ENCODE measurements around the gene LIN52. TPM values are rescaled to one million over a fixed set of nuclear protein-coding genes. Genes with fewer than 3 reads are reported as not detected.

LIN52 gene
- total RNA-seq, 1 experiment from 2014 or later, result 11.0 TPM

DNA sequence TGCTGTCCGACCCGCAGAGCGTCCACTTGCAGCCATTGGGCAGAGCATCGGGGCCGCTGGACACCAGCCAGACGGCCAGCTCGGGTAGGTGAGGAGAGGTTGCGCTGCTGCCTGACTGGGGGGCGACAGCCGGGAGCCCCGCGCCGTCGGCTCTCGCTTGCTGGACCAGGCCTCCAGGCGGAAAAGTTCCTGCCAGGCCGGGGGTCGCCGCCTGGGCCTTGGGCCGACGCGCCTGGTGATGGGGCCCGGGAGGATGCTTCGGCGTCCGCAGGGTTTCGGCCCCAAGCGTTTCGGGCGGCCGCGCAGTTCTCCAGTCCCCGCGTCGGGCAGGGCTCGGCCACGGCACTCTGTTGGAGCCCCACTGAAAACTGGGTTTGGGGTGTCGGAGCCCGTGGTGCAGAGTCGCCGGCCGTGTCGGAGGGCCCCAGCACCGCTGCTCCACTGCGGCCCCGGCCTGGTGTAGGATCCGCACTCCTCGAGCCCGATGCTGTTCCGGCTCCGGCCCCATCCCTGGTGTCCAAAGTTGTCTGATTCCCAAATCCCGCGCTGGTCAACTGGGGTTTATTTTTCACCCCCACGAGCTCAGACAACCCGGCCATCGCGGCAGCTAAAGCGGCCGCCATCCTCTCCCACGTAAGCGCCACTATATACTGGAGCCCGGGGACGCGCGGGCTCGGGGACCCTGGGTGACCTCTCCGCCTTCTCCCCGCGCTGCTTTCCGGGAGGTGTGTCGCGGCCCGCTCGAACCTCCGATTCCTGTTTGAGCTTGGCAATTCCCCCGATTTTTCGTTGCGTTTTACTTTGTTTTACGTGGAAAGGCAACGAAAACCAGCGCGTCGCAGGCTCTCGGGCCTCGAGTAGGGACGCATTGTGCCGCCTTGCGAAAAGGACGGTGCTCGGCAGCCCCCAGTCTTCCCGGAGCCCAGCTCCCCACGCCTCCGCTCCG, 155.4 kb downstream of the LIN52 start:
- Histone ChIP-seq H3K4me1 (ENCODE audit: insufficient read depth, low read length) (0 out of 2 replicates have a peak, but pooled peaks cover 6% of the 10 kb centered on the region), H3K23me2 (ENCODE audit: insufficient read length, low read depth, low read length, poor library complexity, severe bottlenecking) (peaks cover 21% of the 10 kb centered on the region), H4K8ac (replicated peaks; ENCODE audit: insufficient read length, low read depth, low read length) (no peak overlapping the region), H2BK5ac (ENCODE audit: insufficient read length, low read length) (no peak overlapping the region), H3K14ac (ENCODE audit: insufficient read depth, low read length) (no peak overlapping the region; the same call in 1 of the 2 replicates), H2BK12ac (ENCODE audit: insufficient read length, low read depth, low read length) (no peak overlapping the region), H2BK120ac (ENCODE audit: low read depth, low read length, poor library complexity, severe bottlenecking) (no peak overlapping the region), H3T11ph (ENCODE audit: low read length) (no peak overlapping the region), H3K56ac (ENCODE audit: insufficient read length, low read depth, low read length) (no peak overlapping the region), H2BK20ac (ENCODE audit: low read depth, low read length, poor library complexity, severe bottlenecking) (no peak overlapping the region), H3K23ac (ENCODE audit: insufficient read length, low read depth, low read length) (no peak overlapping the region), H3K4me2 (ENCODE audit: insufficient read depth, insufficient read length, low read length) (peak overlapping the region; percentile 73), H4K91ac (ENCODE audit: insufficient read length, low read depth, low read length) (no peak overlapping the region), H2BK15ac (ENCODE audit: low read depth, low read length) (no peak overlapping the region; the same call in 1 of the 2 replicates), H4K5ac (ENCODE audit: insufficient read length, low read depth, low read length) (no peak overlapping the region), H4K20me1 (ENCODE audit: control insufficient read depth, insufficient read depth, insufficient read length) (no peaks in the 10 kb centered on the region), H3K18ac (ENCODE audit: insufficient read length, low read depth, low read length) (no peak overlapping the region), H3K9ac (ENCODE audit: extremely low read depth, insufficient read length, low read length) (no peak overlapping the region), H3K9me3 (ENCODE audit: control insufficient read depth, low read depth, low read length) (no peaks in the 10 kb centered on the region), H2AK5ac (ENCODE audit: insufficient read length, low read length) (no peak overlapping the region), H2AFZ (ENCODE audit: low read length) (no peak overlapping the region), H3K4ac (ENCODE audit: low read depth, low read length) (no peak overlapping the region), H3K27me3 (ENCODE audit: insufficient read depth, low read length) (peaks cover 66% of the 10 kb centered on the region), H3K79me1 (ENCODE audit: insufficient read depth, low read depth, low read length, poor library complexity, severe bottlenecking) (no peaks in the 10 kb centered on the region), H3K27ac (ENCODE audit: insufficient read length, low read depth, low read length) (no peak overlapping the region), H3K79me2 (ENCODE audit: insufficient read depth, low read length) (no peaks in the 10 kb centered on the region)
- H3K4me1 Mint-ChIP-seq, result peaks cover 26 to 46% of the 10 kb centered on the region in 2 experiments
- no peak overlapping the region for H3K27ac Mint-ChIP-seq
- TF ChIP-seq, protein P1, sequence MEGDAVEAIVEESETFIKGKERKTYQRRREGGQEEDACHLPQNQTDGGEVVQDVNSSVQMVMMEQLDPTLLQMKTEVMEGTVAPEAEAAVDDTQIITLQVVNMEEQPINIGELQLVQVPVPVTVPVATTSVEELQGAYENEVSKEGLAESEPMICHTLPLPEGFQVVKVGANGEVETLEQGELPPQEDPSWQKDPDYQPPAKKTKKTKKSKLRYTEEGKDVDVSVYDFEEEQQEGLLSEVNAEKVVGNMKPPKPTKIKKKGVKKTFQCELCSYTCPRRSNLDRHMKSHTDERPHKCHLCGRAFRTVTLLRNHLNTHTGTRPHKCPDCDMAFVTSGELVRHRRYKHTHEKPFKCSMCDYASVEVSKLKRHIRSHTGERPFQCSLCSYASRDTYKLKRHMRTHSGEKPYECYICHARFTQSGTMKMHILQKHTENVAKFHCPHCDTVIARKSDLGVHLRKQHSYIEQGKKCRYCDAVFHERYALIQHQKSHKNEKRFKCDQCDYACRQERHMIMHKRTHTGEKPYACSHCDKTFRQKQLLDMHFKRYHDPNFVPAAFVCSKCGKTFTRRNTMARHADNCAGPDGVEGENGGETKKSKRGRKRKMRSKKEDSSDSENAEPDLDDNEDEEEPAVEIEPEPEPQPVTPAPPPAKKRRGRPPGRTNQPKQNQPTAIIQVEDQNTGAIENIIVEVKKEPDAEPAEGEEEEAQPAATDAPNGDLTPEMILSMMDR (conservative IDR thresholded peaks at IDR 0.05), result 0 out of 3 replicates have a peak, but pooled peaks have one; percentile 7
- H3K4me3 Mint-ChIP-seq, result peak overlapping the region; percentile 54 to 80
- no peak for DNase-seq
- H3K36me3 Mint-ChIP-seq (ENCODE audit: insufficient read depth in 1 of 3, low read depth in 3 of 3), result no peaks in the 10 kb centered on the region; a peak in 1 of 7 replicates
- no CpG with 5 or more reads among the region's 94 CpGs for WGBS (ENCODE audit: extremely low coverage, insufficient read length, low lambda C conversion rate)
- no peaks in the 10 kb centered on the region; a peak in 2 of 5 replicates for H3K9me3 Mint-ChIP-seq
- peaks cover 100% of the 10 kb centered on the region for H3K27me3 Mint-ChIP-seq (ENCODE audit: low read depth)

All from H9 (cell line).